B cell (primary cell): Measurements from ENCODE around the gene TXK.

Experiments used
- EZH2 ChIP-seq: IDR thresholded peaks from 2 replicates; pipeline ENCODE4 v1.6.1; 2012; ENCODE audit warnings: borderline replicate concordance, low read depth, mild to moderate bottlenecking, moderate library complexity, low read length; ENCODE audit not compliant: insufficient read depth, poor library complexity, severe bottlenecking
- TF ChIP-seq, protein P1 (sequence below): fragments of 200-600 bp; IDR thresholded peaks from one replicate; pipeline ENCODE4 v1.8.0; 2022; ENCODE audit warnings: antibody characterized with exemption, mild to moderate bottlenecking

GRCh38 chr4:48163746-48164145 lies 29.7 kb upstream of the TXK start:
- TF ChIP-seq, protein P1, sequence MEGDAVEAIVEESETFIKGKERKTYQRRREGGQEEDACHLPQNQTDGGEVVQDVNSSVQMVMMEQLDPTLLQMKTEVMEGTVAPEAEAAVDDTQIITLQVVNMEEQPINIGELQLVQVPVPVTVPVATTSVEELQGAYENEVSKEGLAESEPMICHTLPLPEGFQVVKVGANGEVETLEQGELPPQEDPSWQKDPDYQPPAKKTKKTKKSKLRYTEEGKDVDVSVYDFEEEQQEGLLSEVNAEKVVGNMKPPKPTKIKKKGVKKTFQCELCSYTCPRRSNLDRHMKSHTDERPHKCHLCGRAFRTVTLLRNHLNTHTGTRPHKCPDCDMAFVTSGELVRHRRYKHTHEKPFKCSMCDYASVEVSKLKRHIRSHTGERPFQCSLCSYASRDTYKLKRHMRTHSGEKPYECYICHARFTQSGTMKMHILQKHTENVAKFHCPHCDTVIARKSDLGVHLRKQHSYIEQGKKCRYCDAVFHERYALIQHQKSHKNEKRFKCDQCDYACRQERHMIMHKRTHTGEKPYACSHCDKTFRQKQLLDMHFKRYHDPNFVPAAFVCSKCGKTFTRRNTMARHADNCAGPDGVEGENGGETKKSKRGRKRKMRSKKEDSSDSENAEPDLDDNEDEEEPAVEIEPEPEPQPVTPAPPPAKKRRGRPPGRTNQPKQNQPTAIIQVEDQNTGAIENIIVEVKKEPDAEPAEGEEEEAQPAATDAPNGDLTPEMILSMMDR = no peak
- no peak for TF ChIP-seq EZH2
